ENCODE measurements around the gene FHIT. TPM values are rescaled to one million over a fixed set of nuclear protein-coding genes. Genes with fewer than 3 reads are reported as not detected.

The FHIT gene
- total RNA-seq, 1 experiment from 2014 or later, result 20.1 TPM

DNA sequence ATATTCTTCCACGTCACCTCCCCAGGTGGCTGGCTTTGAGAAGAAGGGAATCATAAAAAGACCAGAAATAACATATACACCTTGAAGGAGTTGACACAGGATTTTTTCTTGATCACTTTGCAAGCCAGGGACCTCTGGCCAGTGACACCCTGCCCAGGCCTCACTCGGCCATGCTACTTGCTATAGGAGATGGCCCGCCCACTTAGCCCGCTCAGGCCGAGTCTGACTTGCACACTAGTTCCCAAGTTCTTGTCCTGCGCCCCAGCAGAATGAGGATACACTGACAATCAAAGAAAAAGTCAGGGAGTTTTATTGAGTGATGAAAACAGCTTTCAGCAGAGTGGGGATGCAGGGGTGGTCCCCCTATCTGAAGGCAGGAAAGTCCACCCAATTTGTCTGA is 1155.3 kb downstream of the FHIT start:
- Mint-ChIP-seq H3K27ac (ENCODE audit: low read depth, unreplicated experiment) (no peak overlapping the region), H3K36me3 (ENCODE audit: insufficient read depth, unreplicated experiment) (no peaks in the 10 kb centered on the region), H3K9me3 (ENCODE audit: unreplicated experiment) (peaks cover 7% of the 10 kb centered on the region), H3K4me1 (ENCODE audit: insufficient read depth, unreplicated experiment) (no peaks in the 10 kb centered on the region), H3K27me3 (ENCODE audit: insufficient read depth, unreplicated experiment) (no peaks in the 10 kb centered on the region), H3K4me3 (ENCODE audit: unreplicated experiment) (no peak overlapping the region)
- no peak for DNase-seq (ENCODE audit: unreplicated experiment)
- BruUV-seq (replicated peaks), result no TSS peak
- ChIA-PET CTCF (no interaction called here), POLR2A (interaction anchor here (0.7 kb wide), 1 partner anchor 1727 kb away, joined by 3 read pairs; no protein-coding TSS in a partner anchor)
- intact Hi-C loops (cut with micrococcal nuclease), result no loop called here
- TF ChIP-seq, protein P1, sequence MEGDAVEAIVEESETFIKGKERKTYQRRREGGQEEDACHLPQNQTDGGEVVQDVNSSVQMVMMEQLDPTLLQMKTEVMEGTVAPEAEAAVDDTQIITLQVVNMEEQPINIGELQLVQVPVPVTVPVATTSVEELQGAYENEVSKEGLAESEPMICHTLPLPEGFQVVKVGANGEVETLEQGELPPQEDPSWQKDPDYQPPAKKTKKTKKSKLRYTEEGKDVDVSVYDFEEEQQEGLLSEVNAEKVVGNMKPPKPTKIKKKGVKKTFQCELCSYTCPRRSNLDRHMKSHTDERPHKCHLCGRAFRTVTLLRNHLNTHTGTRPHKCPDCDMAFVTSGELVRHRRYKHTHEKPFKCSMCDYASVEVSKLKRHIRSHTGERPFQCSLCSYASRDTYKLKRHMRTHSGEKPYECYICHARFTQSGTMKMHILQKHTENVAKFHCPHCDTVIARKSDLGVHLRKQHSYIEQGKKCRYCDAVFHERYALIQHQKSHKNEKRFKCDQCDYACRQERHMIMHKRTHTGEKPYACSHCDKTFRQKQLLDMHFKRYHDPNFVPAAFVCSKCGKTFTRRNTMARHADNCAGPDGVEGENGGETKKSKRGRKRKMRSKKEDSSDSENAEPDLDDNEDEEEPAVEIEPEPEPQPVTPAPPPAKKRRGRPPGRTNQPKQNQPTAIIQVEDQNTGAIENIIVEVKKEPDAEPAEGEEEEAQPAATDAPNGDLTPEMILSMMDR (IDR thresholded peaks at IDR 0.05; ENCODE audit: unreplicated experiment), result no peak

DNA sequence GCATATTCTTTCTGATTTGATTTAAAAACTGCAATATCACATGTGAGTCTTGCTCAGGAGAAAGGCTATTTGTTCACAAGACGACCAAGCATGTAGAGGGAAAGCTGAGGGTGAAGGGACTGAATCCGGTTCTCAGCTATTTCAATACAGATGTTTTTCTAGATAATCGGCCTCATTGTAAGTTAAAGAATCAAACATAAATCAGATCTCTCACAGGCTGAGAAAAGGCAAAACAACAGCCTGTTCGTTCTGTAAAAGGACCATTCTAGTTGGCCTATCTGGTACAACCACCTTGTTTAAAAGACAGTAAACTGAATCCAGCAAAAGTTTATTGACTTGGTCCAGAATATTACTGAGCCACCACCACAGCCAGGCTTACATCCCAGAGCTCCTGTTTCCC is 1155.7 kb downstream of the FHIT start:
- Mint-ChIP-seq H3K36me3 (ENCODE audit: insufficient read depth, unreplicated experiment) (no peaks in the 10 kb centered on the region), H3K27me3 (ENCODE audit: insufficient read depth, unreplicated experiment) (no peaks in the 10 kb centered on the region)

DNA sequence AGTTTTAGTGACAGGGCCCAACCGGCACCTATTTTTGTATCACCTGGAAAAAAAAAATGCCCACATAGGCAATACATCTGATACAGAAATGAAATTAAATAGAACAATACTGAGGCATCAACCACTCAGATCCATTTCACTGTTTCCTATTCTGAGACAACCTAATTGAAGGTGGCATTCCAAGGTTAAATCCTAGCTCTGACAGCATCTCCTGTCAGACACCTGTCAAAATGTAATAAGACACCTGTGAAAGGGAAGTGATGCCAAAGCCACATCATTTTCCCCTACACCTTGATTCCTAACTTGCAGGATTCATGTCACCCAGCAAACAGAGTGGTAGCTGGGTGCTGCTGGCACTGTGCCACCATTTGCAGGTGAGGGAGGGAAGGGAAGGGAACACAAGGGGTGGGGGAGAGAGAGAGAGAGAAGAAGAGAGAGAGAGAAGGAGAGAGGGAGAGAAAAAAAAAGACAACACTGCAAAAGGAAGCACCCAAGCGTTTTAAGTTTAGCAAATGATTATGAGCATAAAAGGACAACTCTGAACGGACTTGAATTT is 1156.8 kb downstream of the FHIT start:
- no peaks in the 10 kb centered on the region for H3K36me3 Mint-ChIP-seq (ENCODE audit: insufficient read depth, unreplicated experiment)
- no peak for DNase-seq (ENCODE audit: unreplicated experiment)
- no TSS peak for BruUV-seq (replicated peaks)
- TF ChIP-seq, protein P1 (IDR thresholded peaks at IDR 0.05; ENCODE audit: unreplicated experiment), result no peak
- POLR2A ChIA-PET, result no interaction called here
- no peaks in the 10 kb centered on the region for H3K27me3 Mint-ChIP-seq (ENCODE audit: insufficient read depth, unreplicated experiment)
- intact Hi-C loops (cut with micrococcal nuclease), result no loop called here
- H3K9me3 Mint-ChIP-seq (ENCODE audit: unreplicated experiment), result peaks cover 7% of the 10 kb centered on the region
- CTCF ChIA-PET, result no interaction called here
- H3K4me3 Mint-ChIP-seq (ENCODE audit: unreplicated experiment), result no peak overlapping the region
- no peak overlapping the region for H3K27ac Mint-ChIP-seq (ENCODE audit: low read depth, unreplicated experiment)
- no peaks in the 10 kb centered on the region for H3K4me1 Mint-ChIP-seq (ENCODE audit: insufficient read depth, unreplicated experiment)

More for the DNA sequence above, 1155.7 kb downstream of the FHIT start:
- Mint-ChIP-seq H3K4me3 (ENCODE audit: unreplicated experiment) (no peak overlapping the region), H3K4me1 (ENCODE audit: insufficient read depth, unreplicated experiment) (no peaks in the 10 kb centered on the region), H3K27ac (ENCODE audit: low read depth, unreplicated experiment) (no peak overlapping the region), H3K9me3 (ENCODE audit: unreplicated experiment) (peaks cover 7% of the 10 kb centered on the region)
- intact Hi-C loops (cut with micrococcal nuclease), result no loop called here
- BruUV-seq (replicated peaks), result no TSS peak
- CTCF ChIA-PET, result no interaction called here
- no peak for DNase-seq (ENCODE audit: unreplicated experiment)
- TF ChIP-seq, protein P1 (IDR thresholded peaks at IDR 0.05; ENCODE audit: unreplicated experiment), result no peak
- POLR2A ChIA-PET, result interaction anchor here (0.7 kb wide), 1 partner anchor 1727 kb away, joined by 3 read pairs; no protein-coding TSS in a partner anchor

DNA sequence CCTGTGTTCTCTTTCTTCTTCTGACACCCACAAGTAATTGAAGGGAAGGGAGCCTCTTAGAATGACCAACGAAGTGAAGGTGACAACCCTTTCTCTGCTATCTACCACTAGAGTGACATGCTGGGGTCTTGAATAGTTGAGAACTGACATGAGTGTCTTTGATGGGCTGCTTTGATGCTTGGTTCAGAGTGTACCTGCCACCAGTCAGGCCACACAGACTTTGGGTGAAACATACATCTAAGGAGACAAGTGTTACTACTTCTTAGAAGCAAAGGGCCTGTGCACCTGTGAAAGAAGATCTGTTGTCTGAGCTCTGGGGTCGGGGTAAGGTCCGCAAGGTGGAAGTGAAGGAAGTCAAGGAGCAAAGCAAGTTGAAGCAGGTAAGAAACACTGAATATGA is 1160.7 kb downstream of the FHIT start:
- peaks cover 7% of the 10 kb centered on the region for H3K9me3 Mint-ChIP-seq (ENCODE audit: unreplicated experiment)
- BruUV-seq (replicated peaks), result no TSS peak
- H3K4me1 Mint-ChIP-seq (ENCODE audit: insufficient read depth, unreplicated experiment), result peaks cover 9% of the 10 kb centered on the region
- no peak overlapping the region for H3K27ac Mint-ChIP-seq (ENCODE audit: low read depth, unreplicated experiment)
- TF ChIP-seq, protein P1 (IDR thresholded peaks at IDR 0.05; ENCODE audit: unreplicated experiment), result no peak
- H3K4me3 Mint-ChIP-seq (ENCODE audit: unreplicated experiment), result no peak overlapping the region
- ChIA-PET POLR2A (no interaction called here), CTCF (no interaction called here)
- no peaks in the 10 kb centered on the region for H3K36me3 Mint-ChIP-seq (ENCODE audit: insufficient read depth, unreplicated experiment)
- intact Hi-C loops (cut with micrococcal nuclease), result no loop called here
- no peak for DNase-seq (ENCODE audit: unreplicated experiment)
- no peaks in the 10 kb centered on the region for H3K27me3 Mint-ChIP-seq (ENCODE audit: insufficient read depth, unreplicated experiment)

All from MCF 10A (cell line).